Astrocyte (in vitro differentiated cells and primary cell): ENCODE measurements around the gene HMX1. TPM values are rescaled to one million over a fixed set of nuclear protein-coding genes. Genes with fewer than 3 reads are reported as not detected.

ENCODE experiments used
- DNase-seq: peaks from one replicate; pipeline ENCODE4 v3.0.0-alpha.2; 2010; ENCODE audit warnings: low read depth
- FAIRE-seq: peaks from 2 replicates; lab custom pipeline; 2011; peaks lifted over from hg19 to GRCh38; lab: Jason Lieb, UNC
- H2AFZ ChIP-seq: 2 replicates; pipeline ENCODE4 v1.6.0; 2012; ENCODE audit warnings: low read depth, low read length, inconsistent platforms
- H3K27ac ChIP-seq: 2 replicates; pipeline ENCODE4 v1.5.1; 2011; ENCODE audit warnings: low read depth, low read length, inconsistent platforms
- H3K27me3 ChIP-seq: 2 replicates; pipeline ENCODE4 v1.6.0; 2011; ENCODE audit warnings: low read length, inconsistent platforms; ENCODE audit not compliant: insufficient read depth
- H3K36me3 ChIP-seq: 2 replicates; pipeline ENCODE4 v1.5.1; 2011; ENCODE audit warnings: low read length, inconsistent platforms; ENCODE audit not compliant: insufficient read depth
- H3K4me1 ChIP-seq: 2 replicates; pipeline ENCODE4 v1.5.1; 2011; ENCODE audit warnings: low read length, inconsistent platforms; ENCODE audit not compliant: insufficient read depth
- H3K4me2 ChIP-seq: 2 replicates; pipeline ENCODE4 v1.6.0; 2012; ENCODE audit warnings: low read length, inconsistent platforms
- H3K4me3 ChIP-seq: 2 replicates; pipeline ENCODE4 v1.5.1; 2011; ENCODE audit warnings: low read depth, mild to moderate bottlenecking, low read length, inconsistent platforms; ENCODE audit not compliant: insufficient read depth
- H3K79me2 ChIP-seq: 2 replicates; pipeline ENCODE4 v1.6.0; 2012; ENCODE audit warnings: mild to moderate bottlenecking, low read length, inconsistent platforms; ENCODE audit not compliant: insufficient read depth
- H3K9ac ChIP-seq: 2 replicates; pipeline ENCODE4 v1.6.0; 2012; ENCODE audit warnings: mild to moderate bottlenecking, low read length, inconsistent platforms
- H3K9me3 ChIP-seq: 2 replicates; pipeline ENCODE4 v1.5.1; 2012; ENCODE audit warnings: low read depth, mild to moderate bottlenecking, low read length, inconsistent platforms; ENCODE audit not compliant: insufficient read depth
- H4K20me1 ChIP-seq: 2 replicates; pipeline ENCODE4 v1.6.0; 2012; ENCODE audit warnings: low read length, inconsistent platforms; ENCODE audit not compliant: insufficient read depth
- H3K27ac Mint-ChIP-seq: one replicate; pipeline ENCODE4 v1.8.0; 2021; ENCODE audit warnings: mild to moderate bottlenecking, mixed read lengths; ENCODE audit not compliant: unreplicated experiment
- H3K27me3 Mint-ChIP-seq: one replicate; pipeline ENCODE4 v1.8.0; 2021; ENCODE audit warnings: low read depth, mixed read lengths; ENCODE audit not compliant: unreplicated experiment
- H3K36me3 Mint-ChIP-seq: one replicate; pipeline ENCODE4 v1.8.0; 2021; ENCODE audit warnings: low read depth, mixed read lengths; ENCODE audit not compliant: unreplicated experiment
- H3K4me1 Mint-ChIP-seq: one replicate; pipeline ENCODE4 v1.8.0; 2021; ENCODE audit warnings: low read depth, mixed read lengths; ENCODE audit not compliant: unreplicated experiment
- H3K4me3 Mint-ChIP-seq: one replicate; pipeline ENCODE4 v1.8.0; 2021; ENCODE audit warnings: mild to moderate bottlenecking, moderate library complexity, mixed read lengths; ENCODE audit not compliant: unreplicated experiment
- H3K9me3 Mint-ChIP-seq: one replicate; pipeline ENCODE4 v1.8.0; 2021; ENCODE audit warnings: mild to moderate bottlenecking, mixed read lengths; ENCODE audit not compliant: unreplicated experiment
- CTCF ChIP-seq: IDR thresholded peaks from 2 replicates; pipeline ENCODE4 v1.5.1; 2011; ENCODE audit warnings: low read depth, mild to moderate bottlenecking, inconsistent platforms, low read length, moderate library complexity; ENCODE audit not compliant: insufficient read depth
- EZH2 ChIP-seq: IDR thresholded peaks from 2 replicates; pipeline ENCODE4 v1.6.1; 2012; ENCODE audit warnings: mild to moderate bottlenecking, low read length, inconsistent platforms; ENCODE audit not compliant: insufficient read depth
- total RNA-seq: library from RNA; stranded (reverse); gene quantifications from 2 replicates; pipeline ENCODE4 v1.2.1, GENCODE V29; 2021

HMX1 gene
- total RNA-seq, 1 donor from 2014 or later: 0.25 TPM

DNA sequence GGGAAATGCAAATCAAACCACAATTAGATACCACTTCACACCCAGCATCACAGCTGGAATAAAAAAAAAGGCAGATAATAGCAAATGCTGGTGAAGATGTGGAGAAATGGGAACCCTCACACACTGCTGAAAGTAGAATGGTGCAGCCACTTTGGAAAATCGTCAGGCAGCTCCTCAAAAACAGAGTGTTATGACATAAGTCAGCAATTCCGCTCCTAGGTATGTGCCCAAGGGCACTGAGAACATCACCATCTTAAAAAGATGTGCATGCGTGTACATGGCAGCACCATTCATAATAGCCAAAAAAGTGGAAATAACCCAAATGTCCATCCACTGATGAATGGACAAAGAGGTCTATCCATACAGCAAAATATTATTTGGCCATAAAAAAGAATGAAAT, 28.0 kb downstream of the HMX1 start:
- Mint-ChIP-seq H3K27ac (no peak overlapping the region), H3K27me3 (peaks cover 55% of the 10 kb centered on the region), H3K4me3 (no peak overlapping the region), H3K4me1 (no peaks in the 10 kb centered on the region), H3K9me3 (peaks cover 15% of the 10 kb centered on the region), H3K36me3 (no peaks in the 10 kb centered on the region)
- Histone ChIP-seq H3K27ac (no peak overlapping the region), H3K4me2 (no peak overlapping the region), H3K79me2 (no peaks in the 10 kb centered on the region), H3K4me1 (no peaks in the 10 kb centered on the region), H2AFZ (no peak overlapping the region), H4K20me1 (no peaks in the 10 kb centered on the region), H3K36me3 (no peaks in the 10 kb centered on the region), H3K27me3 (no peaks in the 10 kb centered on the region), H3K9ac (no peak overlapping the region), H3K9me3 (peaks cover 18% of the 10 kb centered on the region), H3K4me3 (no peak overlapping the region)
- no peak for TF ChIP-seq EZH2
- no peak for TF ChIP-seq CTCF
- FAIRE-seq (no peak), DNase-seq (no peak)

- Histone ChIP-seq H3K9ac (no peak overlapping the region), H3K4me2 (no peak overlapping the region), H3K79me2 (no peaks in the 10 kb centered on the region), H3K4me3 (no peak overlapping the region), H3K9me3 (peaks cover 18% of the 10 kb centered on the region), H4K20me1 (no peaks in the 10 kb centered on the region), H3K36me3 (no peaks in the 10 kb centered on the region), H3K4me1 (no peaks in the 10 kb centered on the region), H2AFZ (no peak overlapping the region), H3K27ac (no peak overlapping the region), H3K27me3 (no peaks in the 10 kb centered on the region)
- Mint-ChIP-seq H3K4me3 (no peak overlapping the region), H3K36me3 (no peaks in the 10 kb centered on the region), H3K27me3 (peaks cover 51% of the 10 kb centered on the region), H3K27ac (no peak overlapping the region), H3K4me1 (no peaks in the 10 kb centered on the region), H3K9me3 (peaks cover 11% of the 10 kb centered on the region)
- DNase-seq (no peak), FAIRE-seq (no peak)
- no peak for TF ChIP-seq CTCF
- TF ChIP-seq EZH2: no peak
Observed at GRCh38 chr4:8842614-8843013, 29.0 kb downstream of the HMX1 start.

- Mint-ChIP-seq H3K27ac (no peak overlapping the region), H3K27me3 (peaks cover 46% of the 10 kb centered on the region), H3K36me3 (no peaks in the 10 kb centered on the region), H3K4me1 (no peaks in the 10 kb centered on the region), H3K9me3 (peaks cover 11% of the 10 kb centered on the region), H3K4me3 (no peak overlapping the region)
- Histone ChIP-seq H3K9me3 (peaks cover 18% of the 10 kb centered on the region), H3K9ac (no peak overlapping the region), H4K20me1 (no peaks in the 10 kb centered on the region), H3K4me2 (no peak overlapping the region), H3K4me1 (no peaks in the 10 kb centered on the region), H3K27ac (no peak overlapping the region), H3K27me3 (no peaks in the 10 kb centered on the region), H3K36me3 (no peaks in the 10 kb centered on the region), H2AFZ (no peak overlapping the region), H3K4me3 (no peak overlapping the region), H3K79me2 (no peaks in the 10 kb centered on the region)
- DNase-seq: no peak
- TF ChIP-seq EZH2 (no peak), CTCF (no peak)
- FAIRE-seq: peak; percentile 63
Observed at GRCh38 chr4:8841678-8842268, 29.9 kb downstream of the HMX1 start.
